GM12865 (cell line): ENCODE results near the gene FNDC5.

Experiments
- DNase-seq: peaks from one replicate; pipeline ENCODE4 v3.0.0; 2010; ENCODE audit warnings: low read depth
- H3K4me3 ChIP-seq: 2 replicates; pipeline ENCODE4 v1.5.1; 2011; ENCODE audit warnings: mild to moderate bottlenecking, low read depth, low read length, control low read depth
- TF ChIP-seq, protein P1 (sequence below): IDR thresholded peaks from 2 replicates; pipeline ENCODE4 v1.5.1; 2011; ENCODE audit warnings: low read length, control low read depth, low read depth, inconsistent platforms; ENCODE audit not compliant: insufficient read depth; ENCODE audit errors: missing control alignments

FNDC5 gene

DNA sequence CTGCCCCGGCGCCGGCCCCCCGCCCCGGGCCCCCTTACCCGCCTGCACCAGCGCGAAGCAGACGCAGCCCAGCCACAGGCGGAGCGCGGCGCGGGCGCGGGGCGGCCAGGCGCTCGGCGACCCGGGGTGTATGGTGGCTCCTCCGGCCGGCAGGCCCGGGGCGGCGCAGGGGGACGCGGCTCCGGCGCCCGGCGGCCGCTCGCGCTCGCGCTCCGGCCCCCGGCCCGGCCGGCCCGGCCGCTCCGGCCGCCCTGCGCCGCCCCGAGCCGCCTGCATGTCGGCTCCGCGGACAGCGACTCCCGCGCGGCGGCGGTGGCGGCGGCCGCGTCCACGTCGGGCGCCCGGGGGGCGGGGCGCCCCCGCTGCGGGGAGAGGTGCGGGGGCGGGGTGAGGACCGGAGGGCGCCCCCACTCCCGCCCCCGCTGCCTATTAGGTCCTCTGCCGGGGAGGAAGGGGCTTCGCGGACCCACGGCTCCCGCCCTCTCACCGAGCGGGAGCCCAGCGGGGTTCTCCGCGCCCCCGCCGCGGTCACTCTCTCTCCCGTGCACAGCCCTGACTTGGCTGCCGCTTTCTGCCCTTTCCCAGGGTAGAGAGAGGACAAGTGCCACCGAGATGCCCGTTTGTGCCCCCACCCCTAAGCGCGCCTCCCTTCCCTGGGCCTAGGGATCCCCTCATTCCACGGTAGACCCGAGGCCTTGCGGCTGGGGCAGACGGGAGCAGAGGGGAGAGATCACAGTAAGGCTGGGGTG is at the start of gene FNDC5:
Gene FNDC5 (minus strand): TSS at position 298 of the 749 bp plus-strand sequence.
- DNase-seq, result no peak

DNA sequence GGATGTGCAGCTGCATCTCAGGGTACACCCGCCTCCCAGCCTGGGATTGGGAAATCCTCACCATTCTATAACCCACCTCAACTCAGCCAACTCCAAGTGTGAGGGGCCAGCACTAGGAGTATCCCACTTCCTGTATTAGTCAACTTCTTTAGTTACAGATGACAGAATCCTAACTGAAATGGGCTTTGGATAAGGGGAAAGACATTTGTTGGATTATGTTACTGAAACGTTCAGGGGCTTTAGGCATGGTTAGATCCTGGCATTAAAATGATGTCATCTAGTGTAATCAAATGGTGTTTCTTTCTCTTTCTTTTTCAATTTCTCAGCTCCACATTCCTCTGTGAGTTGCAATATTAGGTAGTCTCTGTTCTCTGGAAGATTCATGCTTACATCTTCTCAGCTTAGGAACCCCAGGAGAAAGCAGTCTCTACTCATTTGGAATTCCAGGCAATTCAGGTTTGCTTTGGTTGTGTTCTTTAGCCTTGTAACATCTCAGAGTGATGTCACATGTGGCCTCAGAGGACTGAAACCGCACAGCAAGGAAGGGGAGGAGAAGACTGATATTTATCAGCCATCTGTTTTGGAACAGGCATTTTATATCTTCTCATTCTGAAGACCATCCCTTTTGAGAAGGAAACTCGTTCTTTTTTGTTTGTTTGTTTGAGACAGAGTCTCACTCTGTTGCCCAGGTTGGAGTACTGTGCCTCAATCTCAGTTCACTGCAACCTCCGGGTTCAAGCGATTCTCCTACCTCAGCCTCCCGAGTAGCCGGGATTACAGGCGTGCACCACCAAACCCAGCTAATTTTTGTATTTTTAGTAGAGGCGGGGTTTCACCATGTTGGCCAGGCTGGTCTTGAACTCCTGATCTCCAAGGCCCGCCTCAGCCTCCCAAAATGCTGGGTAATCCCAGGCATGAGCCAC is 49.4 kb upstream of the FNDC5 start:
- no peak overlapping the region for H3K4me3 ChIP-seq
- TF ChIP-seq, protein P1, sequence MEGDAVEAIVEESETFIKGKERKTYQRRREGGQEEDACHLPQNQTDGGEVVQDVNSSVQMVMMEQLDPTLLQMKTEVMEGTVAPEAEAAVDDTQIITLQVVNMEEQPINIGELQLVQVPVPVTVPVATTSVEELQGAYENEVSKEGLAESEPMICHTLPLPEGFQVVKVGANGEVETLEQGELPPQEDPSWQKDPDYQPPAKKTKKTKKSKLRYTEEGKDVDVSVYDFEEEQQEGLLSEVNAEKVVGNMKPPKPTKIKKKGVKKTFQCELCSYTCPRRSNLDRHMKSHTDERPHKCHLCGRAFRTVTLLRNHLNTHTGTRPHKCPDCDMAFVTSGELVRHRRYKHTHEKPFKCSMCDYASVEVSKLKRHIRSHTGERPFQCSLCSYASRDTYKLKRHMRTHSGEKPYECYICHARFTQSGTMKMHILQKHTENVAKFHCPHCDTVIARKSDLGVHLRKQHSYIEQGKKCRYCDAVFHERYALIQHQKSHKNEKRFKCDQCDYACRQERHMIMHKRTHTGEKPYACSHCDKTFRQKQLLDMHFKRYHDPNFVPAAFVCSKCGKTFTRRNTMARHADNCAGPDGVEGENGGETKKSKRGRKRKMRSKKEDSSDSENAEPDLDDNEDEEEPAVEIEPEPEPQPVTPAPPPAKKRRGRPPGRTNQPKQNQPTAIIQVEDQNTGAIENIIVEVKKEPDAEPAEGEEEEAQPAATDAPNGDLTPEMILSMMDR, result no peak
- no peak for DNase-seq

More for the DNA sequence above, at the start of gene FNDC5:
- TF ChIP-seq, protein P1, result no peak
- no peak within 1 kb of the TSS for H3K4me3 ChIP-seq

DNA sequence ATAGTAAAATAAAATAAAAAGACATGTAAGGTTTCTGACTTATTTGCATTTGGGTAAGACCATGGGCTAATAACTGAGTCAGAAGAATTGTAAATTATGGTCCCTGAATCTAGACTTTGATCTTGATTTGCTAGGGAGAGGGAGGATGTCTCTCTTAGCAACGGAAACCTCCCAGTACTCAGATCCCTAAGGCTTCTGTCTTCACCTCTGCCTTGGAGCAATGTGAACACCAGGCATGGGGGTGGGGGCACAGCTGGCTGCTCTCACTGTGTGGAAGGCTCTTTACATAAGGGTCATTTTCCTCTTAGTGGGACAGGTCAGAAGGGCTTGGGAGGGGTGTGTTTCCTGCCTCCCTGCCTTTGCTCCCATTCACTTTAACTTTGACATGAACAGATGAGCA is 47.5 kb upstream of the FNDC5 start:
- no peak for DNase-seq
- H3K4me3 ChIP-seq, result no peak overlapping the region
- TF ChIP-seq, protein P1, result no peak

DNA sequence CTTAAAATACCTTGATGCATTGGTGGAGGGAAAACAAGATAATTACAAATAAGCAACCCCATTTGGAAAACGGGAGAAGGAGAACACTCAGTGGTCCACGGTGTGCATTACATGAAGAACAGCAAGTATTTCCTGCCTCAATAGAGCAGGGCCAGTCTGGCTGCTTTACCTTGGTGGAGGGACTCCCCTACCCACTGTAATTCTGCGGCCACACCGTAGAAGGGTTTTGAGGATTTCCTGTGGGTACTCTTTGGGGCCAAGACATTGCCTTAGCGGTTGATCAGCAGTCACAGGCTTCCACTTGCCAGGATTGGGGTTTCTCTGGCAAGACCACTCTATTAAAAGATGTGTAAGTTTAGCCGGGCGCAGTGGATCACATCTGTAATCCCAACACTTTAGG is 46.8 kb upstream of the FNDC5 start:
- H3K4me3 ChIP-seq, result no peak overlapping the region
- TF ChIP-seq, protein P1, result no peak
- DNase-seq, result peak; percentile 35

DNA sequence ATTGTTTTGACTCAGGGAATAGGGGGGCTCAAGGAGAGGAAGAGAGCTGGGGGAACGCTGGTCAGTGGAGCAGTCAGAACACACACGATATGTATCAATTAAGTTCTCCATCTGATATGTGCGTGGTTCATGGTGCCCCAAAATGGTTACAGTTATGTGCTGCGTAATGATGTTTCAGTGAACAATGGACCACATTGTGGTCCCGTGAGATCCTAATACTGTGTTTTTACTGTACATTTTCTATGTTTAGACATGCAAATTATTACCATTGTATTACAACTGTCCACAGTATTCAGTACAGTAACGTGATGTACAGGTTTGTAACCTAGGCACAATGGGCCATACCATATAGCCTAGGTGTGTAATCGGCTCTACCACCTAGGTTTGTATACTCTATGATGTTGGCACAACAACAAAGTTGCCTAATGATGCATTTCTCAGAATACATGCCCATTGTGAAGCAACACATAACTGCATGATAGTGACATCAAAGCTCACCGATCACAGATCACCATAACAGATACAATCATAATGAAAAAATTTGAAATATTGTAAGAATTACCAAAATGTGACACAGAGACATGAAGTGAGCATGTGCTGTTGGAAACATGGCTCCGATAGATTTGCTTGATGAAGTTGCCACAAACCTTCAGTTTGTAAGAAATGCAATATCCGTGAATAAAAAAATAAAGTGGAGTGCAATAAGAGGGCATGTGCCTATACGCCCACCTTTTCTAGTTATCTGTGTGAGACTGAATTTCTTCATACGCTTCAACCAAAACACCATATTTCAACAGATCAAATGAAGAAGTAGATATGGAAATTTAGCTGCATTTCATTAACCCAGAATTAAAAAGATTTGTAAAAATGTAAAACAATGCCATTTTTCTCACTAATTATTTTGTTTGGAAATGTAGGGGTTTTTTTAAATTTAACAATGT is 45.3 kb upstream of the FNDC5 start:
- no peak overlapping the region for H3K4me3 ChIP-seq
- DNase-seq, result no peak
- TF ChIP-seq, protein P1, result no peak

DNA sequence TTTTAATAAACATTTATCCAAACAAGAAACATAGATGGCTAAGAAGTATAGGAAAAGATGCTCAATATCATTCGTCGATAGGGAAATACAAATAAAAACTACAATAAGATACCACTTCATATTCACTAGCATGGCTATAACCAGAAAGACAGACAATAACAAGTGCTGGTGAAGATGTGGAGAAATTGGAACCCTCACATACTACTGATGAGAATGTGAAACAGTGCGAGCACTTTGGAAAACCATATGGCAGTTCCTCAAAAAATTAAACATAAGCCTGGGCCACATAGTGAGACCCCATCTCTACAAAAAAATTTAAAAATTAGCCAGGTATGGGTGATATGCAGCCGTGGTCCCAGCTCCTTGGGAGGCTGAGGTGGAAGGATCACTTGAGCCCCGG is 39.6 kb upstream of the FNDC5 start:
- no peak for DNase-seq
- H3K4me3 ChIP-seq, result no peak overlapping the region
- TF ChIP-seq, protein P1, result no peak
